Liver (tissue), 10 donors: ENCODE data around the gene SERBP1. TPM values are rescaled to one million over a fixed set of nuclear protein-coding genes. Genes with fewer than 3 reads are reported as not detected.

Experiments used
- DNase-seq: peaks from one replicate; pipeline ENCODE4 v3.0.0-alpha.2; 2017; ENCODE audit warnings: low spot score
- H3K27ac ChIP-seq, 2 donors: one replicate each; pipeline ENCODE4 v1.7.0; 2013; ENCODE audit warnings: inconsistent platforms in 2 of 2, low read length in 2 of 2, control low read depth in 1 of 2, low read depth in 1 of 2, mild to moderate bottlenecking in 1 of 2
- H3K27me3 ChIP-seq, 4 donors: one replicate each; pipeline versions ENCODE4 v1.6.1 to v1.7.0; 2013; ENCODE audit warnings: low read length in 3 of 4, inconsistent platforms in 1 of 4, mild to moderate bottlenecking in 1 of 4, moderate library complexity in 1 of 4; ENCODE audit not compliant: control insufficient read depth in 4 of 4, insufficient read depth in 4 of 4
- H3K36me3 ChIP-seq, 4 donors: one replicate each; pipeline versions ENCODE4 v1.6.1 to v1.7.0; 2013; ENCODE audit warnings: low read length in 3 of 4, mild to moderate bottlenecking in 3 of 4, low read depth in 1 of 4, moderate library complexity in 1 of 4; ENCODE audit not compliant: control insufficient read depth in 4 of 4, insufficient read depth in 3 of 4
- H3K4me1 ChIP-seq, 4 donors: one replicate each; pipeline versions ENCODE4 v1.6.1 to v1.7.0; 2013; ENCODE audit warnings: low read length in 3 of 4, mild to moderate bottlenecking in 3 of 4, moderate library complexity in 1 of 4; ENCODE audit not compliant: control insufficient read depth in 4 of 4, insufficient read depth in 4 of 4
- H3K4me3 ChIP-seq, 3 donors: one replicate each; pipeline versions ENCODE4 v1.6.1 to v1.7.0; 2013; ENCODE audit warnings: low read length in 3 of 3, control low read depth in 1 of 3, low read depth in 1 of 3, mild to moderate bottlenecking in 1 of 3
- H3K9ac ChIP-seq, 2 donors: one replicate each; pipeline ENCODE4 v1.7.0; 2013; ENCODE audit warnings: low read length in 2 of 2, mild to moderate bottlenecking in 2 of 2, moderate library complexity in 2 of 2, control low read depth in 1 of 2, low read depth in 1 of 2
- H3K9me3 ChIP-seq, 4 donors: one replicate each; pipeline versions ENCODE4 v1.6.1 to v1.7.0; 2013; ENCODE audit warnings: low read length in 3 of 4; ENCODE audit not compliant: control insufficient read depth in 4 of 4
- FOXA1 ChIP-seq: IDR thresholded peaks from 2 replicates; pipeline ENCODE4 v1.6.1; 2016; ENCODE audit warnings: antibody characterized with exemption
- HNF4A ChIP-seq, 2 donors: conservative IDR thresholded peaks; 2 replicates each; pipeline ENCODE4 v1.6.1; 2016; ENCODE audit warnings: antibody characterized with exemption in 2 of 2, mild to moderate bottlenecking in 2 of 2
- HNF4G ChIP-seq: IDR thresholded peaks from 2 replicates; pipeline ENCODE4 v1.6.1; 2016; ENCODE audit warnings: antibody characterized with exemption
- RAD21 ChIP-seq, 2 donors: IDR thresholded peaks; 2 replicates each; pipeline ENCODE4 v1.6.1; 2016; ENCODE audit warnings: antibody characterized with exemption in 2 of 2, mild to moderate bottlenecking in 2 of 2
- ZBTB33 ChIP-seq: IDR thresholded peaks from 2 replicates; pipeline ENCODE4 v1.6.1; 2016; ENCODE audit warnings: antibody characterized with exemption
- WGBS: extraction: QIAGEN DNeasy Blood & Tissue Kit; methylation state at CpG from one replicate; pipeline ENCODE4 v1.1.7; 2013; 5-methylcytosine and 5-hydroxymethylcytosine counted together
- polyA plus RNA-seq, 2 donors: library from polyadenylated mRNA; stranded (reverse) in 1 of 2; unstranded in 1 of 2; fragments of 200-250 nt in 1 of 2; fragments of >200 nt in 1 of 2; fragmentation: Nextera tagmentation in 1 of 2; extraction: Ambion mirVana in 1 of 2; gene quantifications; one replicate each; pipeline versions ENCODE4 v1.2.1 to v1.2.3, GENCODE V29; 2013 to 2015
- small RNA-seq: library from RNA; depleted of rRNA; stranded (forward); fragments of <200 nt; gene quantifications from one replicate; pipeline ENCODE3, GENCODE V24; 2014
- total RNA-seq, 2 donors: library from RNA; depleted of rRNA; stranded (reverse); fragments of >200 nt; gene quantifications; one replicate each; pipeline ENCODE4 v1.2.3, GENCODE V29; 2014
- donor health status: healthy.
- donor health status: healthy.
- donor health status: healthy.
- donor health status: healthy.
- donor health status: healthy.

Gene SERBP1
- total and polyA plus RNA-seq, 4 donors, result 66.6 to 140 (median 117) TPM

GRCh38 chr1:67361641-67362040 is 68.6 kb downstream of the SERBP1 start:
- Histone ChIP-seq H3K9me3 (no peaks in the 10 kb centered on the region), H3K9ac (no peak overlapping the region), H3K4me3 (no peak overlapping the region), H3K36me3 (no peaks in the 10 kb centered on the region), H3K27me3 (no peaks in the 10 kb centered on the region), H3K27ac (no peak overlapping the region), H3K4me1 (no peaks in the 10 kb centered on the region)
- 96% methylated on average over 5 of the region's 5 CpGs for WGBS
- no peak for TF ChIP-seq HNF4A (conservative IDR thresholded peaks at IDR 0.05)
- TF ChIP-seq ZBTB33, result no peak
- no peak for TF ChIP-seq HNF4G
- no peak for DNase-seq

GRCh38 chr1:67359592-67359991 is 70.6 kb downstream of the SERBP1 start:
- H3K4me3 ChIP-seq, result no peak overlapping the region
- no peaks in the 10 kb centered on the region for H3K27me3 ChIP-seq
- H3K4me1 ChIP-seq, result no peaks in the 10 kb centered on the region
- no peak overlapping the region for H3K27ac ChIP-seq
- no peaks in the 10 kb centered on the region for H3K36me3 ChIP-seq
- WGBS, result 93% methylated on average over 1 of the region's 1 CpG
- no peak for DNase-seq
- TF ChIP-seq FOXA1 (no peak), ZBTB33 (no peak), RAD21 (IDR thresholded peaks at IDR 0.05) (no peak)
- no peaks in the 10 kb centered on the region for H3K9me3 ChIP-seq
- H3K9ac ChIP-seq, result no peak overlapping the region

Small RNAs within 50 kb of the gene (small RNA-seq; reads per million reads assigned to genes)
- gene RNU6-387P, result not detected

Other genes with a start within 250 kb of the SERBP1 start
- 1 to 10 TPM in 1 of 2 donors, under 1 TPM in 1; 0.50 to 1.3 TPM for gene IL12RB2, start 122.5 kb downstream of the SERBP1 start, total RNA-seq
- gene IL12RB2, start 122.5 kb downstream of the SERBP1 start, polyA plus RNA-seq, result under 1 TPM; 0.06 to 0.67 TPM